ENCODE results near the gene RAPGEF6.

DNA sequence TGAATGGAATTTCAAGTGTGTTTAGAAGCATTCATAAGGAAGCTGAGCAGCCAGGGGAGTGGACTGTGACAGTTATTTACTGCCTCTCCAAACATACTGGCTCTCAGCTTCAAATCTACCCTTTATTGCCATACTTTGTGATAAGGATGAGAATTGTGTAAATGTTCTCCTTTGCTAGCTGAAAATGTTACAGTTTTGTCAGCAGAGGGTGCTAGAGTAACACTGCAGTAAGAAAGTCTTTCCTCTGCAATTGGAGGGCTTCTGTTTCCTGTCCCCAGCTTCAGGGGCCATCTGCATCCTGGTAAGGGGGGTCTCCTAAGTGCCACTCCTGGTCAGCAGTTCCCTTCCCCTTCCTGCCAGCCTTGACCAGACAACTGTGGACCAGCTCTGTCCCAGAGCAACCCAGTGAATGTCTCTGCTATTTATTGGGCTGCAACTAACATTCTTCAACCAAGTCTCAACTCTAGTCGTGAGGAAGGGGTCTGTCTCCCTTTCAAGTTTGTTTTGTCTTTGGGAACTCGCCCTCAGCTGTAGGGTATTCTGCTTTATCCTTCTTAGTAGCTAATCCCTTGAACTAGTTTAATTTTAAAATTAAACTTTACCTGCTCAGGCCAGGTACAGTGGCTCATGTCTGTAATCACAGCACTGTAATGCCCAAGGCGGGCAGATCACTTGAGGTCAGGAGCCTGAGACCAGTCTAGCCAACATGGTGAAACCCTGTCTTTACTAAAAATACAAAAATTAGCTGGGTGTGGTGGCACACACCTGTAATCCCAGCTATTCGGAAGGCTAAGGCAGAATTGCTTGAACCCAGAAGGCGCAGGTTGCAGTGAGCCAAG, 45.3 kb downstream of the RAPGEF6 start:
- TF ChIP-seq, protein P1, sequence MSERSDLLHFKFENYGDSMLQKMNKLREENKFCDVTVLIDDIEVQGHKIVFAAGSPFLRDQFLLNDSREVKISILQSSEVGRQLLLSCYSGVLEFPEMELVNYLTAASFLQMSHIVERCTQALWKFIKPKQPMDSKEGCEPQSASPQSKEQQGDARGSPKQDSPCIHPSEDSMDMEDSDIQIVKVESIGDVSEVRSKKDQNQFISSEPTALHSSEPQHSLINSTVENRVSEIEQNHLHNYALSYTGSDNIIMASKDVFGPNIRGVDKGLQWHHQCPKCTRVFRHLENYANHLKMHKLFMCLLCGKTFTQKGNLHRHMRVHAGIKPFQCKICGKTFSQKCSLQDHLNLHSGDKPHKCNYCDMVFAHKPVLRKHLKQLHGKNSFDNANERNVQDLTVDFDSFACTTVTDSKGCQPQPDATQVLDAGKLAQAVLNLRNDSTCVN (CRISPR knock-in tag; IDR thresholded peaks at IDR 0.05), result no peak
- TF ChIP-seq EP300 (IDR thresholded peaks at IDR 0.05; ENCODE audit: low read length), result no peak
- TF ChIP-seq, protein P2, sequence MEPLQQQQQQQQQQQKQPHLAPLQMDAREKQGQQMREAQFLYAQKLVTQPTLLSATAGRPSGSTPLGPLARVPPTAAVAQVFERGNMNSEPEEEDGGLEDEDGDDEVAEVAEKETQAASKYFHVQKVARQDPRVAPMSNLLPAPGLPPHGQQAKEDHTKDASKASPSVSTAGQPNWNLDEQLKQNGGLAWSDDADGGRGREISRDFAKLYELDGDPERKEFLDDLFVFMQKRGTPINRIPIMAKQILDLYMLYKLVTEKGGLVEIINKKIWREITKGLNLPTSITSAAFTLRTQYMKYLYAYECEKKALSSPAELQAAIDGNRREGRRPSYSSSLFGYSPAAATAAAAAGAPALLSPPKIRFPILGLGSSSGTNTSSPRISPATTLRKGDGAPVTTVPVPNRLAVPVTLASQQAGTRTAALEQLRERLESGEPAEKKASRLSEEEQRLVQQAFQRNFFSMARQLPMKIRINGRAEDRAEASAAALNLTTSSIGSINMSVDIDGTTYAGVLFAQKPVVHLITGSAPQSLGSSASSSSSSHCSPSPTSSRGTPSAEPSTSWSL (CRISPR knock-in tag; IDR thresholded peaks at IDR 0.05; ENCODE audit: borderline replicate concordance), result no peak
- TF ChIP-seq, protein P3, sequence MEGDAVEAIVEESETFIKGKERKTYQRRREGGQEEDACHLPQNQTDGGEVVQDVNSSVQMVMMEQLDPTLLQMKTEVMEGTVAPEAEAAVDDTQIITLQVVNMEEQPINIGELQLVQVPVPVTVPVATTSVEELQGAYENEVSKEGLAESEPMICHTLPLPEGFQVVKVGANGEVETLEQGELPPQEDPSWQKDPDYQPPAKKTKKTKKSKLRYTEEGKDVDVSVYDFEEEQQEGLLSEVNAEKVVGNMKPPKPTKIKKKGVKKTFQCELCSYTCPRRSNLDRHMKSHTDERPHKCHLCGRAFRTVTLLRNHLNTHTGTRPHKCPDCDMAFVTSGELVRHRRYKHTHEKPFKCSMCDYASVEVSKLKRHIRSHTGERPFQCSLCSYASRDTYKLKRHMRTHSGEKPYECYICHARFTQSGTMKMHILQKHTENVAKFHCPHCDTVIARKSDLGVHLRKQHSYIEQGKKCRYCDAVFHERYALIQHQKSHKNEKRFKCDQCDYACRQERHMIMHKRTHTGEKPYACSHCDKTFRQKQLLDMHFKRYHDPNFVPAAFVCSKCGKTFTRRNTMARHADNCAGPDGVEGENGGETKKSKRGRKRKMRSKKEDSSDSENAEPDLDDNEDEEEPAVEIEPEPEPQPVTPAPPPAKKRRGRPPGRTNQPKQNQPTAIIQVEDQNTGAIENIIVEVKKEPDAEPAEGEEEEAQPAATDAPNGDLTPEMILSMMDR (IDR thresholded peaks at IDR 0.05 in 2 of 3, conservative IDR thresholded peaks at IDR 0.05 in 1 of 3; ENCODE audit: insufficient read depth in 2 of 3, low read depth in 1 of 3, low read length in 3 of 3), result peak; percentile 70 to 87 (median 84)
- TF ChIP-seq BACH1 (tag; IDR thresholded peaks at IDR 0.05), result no peak
- TF ChIP-seq, protein P4, sequence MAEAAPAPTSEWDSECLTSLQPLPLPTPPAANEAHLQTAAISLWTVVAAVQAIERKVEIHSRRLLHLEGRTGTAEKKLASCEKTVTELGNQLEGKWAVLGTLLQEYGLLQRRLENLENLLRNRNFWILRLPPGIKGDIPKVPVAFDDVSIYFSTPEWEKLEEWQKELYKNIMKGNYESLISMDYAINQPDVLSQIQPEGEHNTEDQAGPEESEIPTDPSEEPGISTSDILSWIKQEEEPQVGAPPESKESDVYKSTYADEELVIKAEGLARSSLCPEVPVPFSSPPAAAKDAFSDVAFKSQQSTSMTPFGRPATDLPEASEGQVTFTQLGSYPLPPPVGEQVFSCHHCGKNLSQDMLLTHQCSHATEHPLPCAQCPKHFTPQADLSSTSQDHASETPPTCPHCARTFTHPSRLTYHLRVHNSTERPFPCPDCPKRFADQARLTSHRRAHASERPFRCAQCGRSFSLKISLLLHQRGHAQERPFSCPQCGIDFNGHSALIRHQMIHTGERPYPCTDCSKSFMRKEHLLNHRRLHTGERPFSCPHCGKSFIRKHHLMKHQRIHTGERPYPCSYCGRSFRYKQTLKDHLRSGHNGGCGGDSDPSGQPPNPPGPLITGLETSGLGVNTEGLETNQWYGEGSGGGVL (CRISPR knock-in tag; IDR thresholded peaks at IDR 0.05), result no peak
- TF ChIP-seq GATAD2A (IDR thresholded peaks at IDR 0.05), result no peak

All from K562 (cell line).